Neural cell (in vitro differentiated cells): ENCODE data around the gene IDH3B. TPM values are rescaled to one million over a fixed set of nuclear protein-coding genes. Genes with fewer than 3 reads are reported as not detected.

Experiments
- H2AFZ ChIP-seq: fragments of 200-600, 300-800 bp; sonication (generic), shearing (Covaris generic); 2 replicates; pipeline ENCODE4 v1.6.0; 2014; ENCODE audit warnings: low read depth, mild to moderate bottlenecking, antibody characterized with exemption, low read length, moderate library complexity
- H3F3A ChIP-seq: fragments of 200-600 bp; shearing (Covaris generic); 2 replicates; pipeline ENCODE4 v1.6.1; 2016; ENCODE audit warnings: mild to moderate bottlenecking, moderate library complexity, mixed read lengths, antibody characterized with exemption, low read length; ENCODE audit not compliant: insufficient read depth, poor library complexity, severe bottlenecking
- H3K27ac ChIP-seq: fragments of 200-600, 300-800 bp; sonication (generic), shearing (Covaris generic); 2 replicates; pipeline ENCODE4 v1.5.1; 2014; ENCODE audit warnings: mild to moderate bottlenecking, low read length, moderate library complexity
- H3K27me3 ChIP-seq: fragments of 300-800, 200-600 bp; sonication (generic), shearing (Covaris generic); 2 replicates; pipeline ENCODE4 v1.6.0; 2014; ENCODE audit warnings: mild to moderate bottlenecking, low read depth, low read length, moderate library complexity; ENCODE audit not compliant: insufficient read depth
- H3K36me3 ChIP-seq: fragments of 300-800, 200-600 bp; sonication (generic), shearing (Covaris generic); 2 replicates; pipeline ENCODE4 v1.5.1; 2014; ENCODE audit warnings: mild to moderate bottlenecking, antibody characterized with exemption, low read length, moderate library complexity; ENCODE audit not compliant: insufficient read depth
- H3K4me2 ChIP-seq: fragments of 300-800, 200-600 bp; sonication (generic), shearing (Covaris generic); 2 replicates; pipeline ENCODE4 v1.6.0; 2014; ENCODE audit warnings: mild to moderate bottlenecking, low read length
- H3K4me3 ChIP-seq: fragments of 300-800, 200-600 bp; sonication (generic), shearing (Covaris generic); 2 replicates; pipeline ENCODE4 v1.5.1; 2014; ENCODE audit warnings: mild to moderate bottlenecking, low read length, moderate library complexity
- H3K79me2 ChIP-seq: fragments of 200-600 bp; shearing (Covaris generic); replicated peaks from 2 replicates; pipeline ENCODE4 v1.6.0; 2014; ENCODE audit warnings: mild to moderate bottlenecking, low read length, moderate library complexity; ENCODE audit not compliant: insufficient read depth
- H3K9ac ChIP-seq: fragments of 300-800, 200-600 bp; sonication (generic), shearing (Covaris generic); 2 replicates; pipeline ENCODE4 v1.6.1; 2016; ENCODE audit warnings: mild to moderate bottlenecking, low read length, mixed read lengths
- H3K9me2 ChIP-seq: fragments of 200-600 bp; shearing (Covaris generic); 2 replicates; pipeline ENCODE4 v1.6.1; 2016; ENCODE audit warnings: mild to moderate bottlenecking, low read length, mixed read lengths; ENCODE audit not compliant: insufficient read depth
- H3K9me3 ChIP-seq: fragments of 200-600, 300-800 bp; sonication (generic), shearing (Covaris generic); 2 replicates; pipeline ENCODE4 v1.6.1; 2016; ENCODE audit warnings: mild to moderate bottlenecking, mixed run types, low read length, moderate library complexity, mixed read lengths
- H4K20me1 ChIP-seq: fragments of 200-600 bp; shearing (Covaris generic); 2 replicates; pipeline ENCODE4 v1.6.1; 2016; ENCODE audit warnings: mild to moderate bottlenecking, mixed run types; ENCODE audit not compliant: insufficient read depth
- CTCF ChIP-seq: fragments of 450-650 bp; IDR thresholded peaks from 2 replicates; pipeline ENCODE4 v1.5.1; 2014; ENCODE audit warnings: antibody characterized with exemption, mild to moderate bottlenecking, moderate library complexity; ENCODE audit not compliant: poor library complexity, severe bottlenecking
- EP300 ChIP-seq: fragments of 450-650 bp; conservative IDR thresholded peaks from 2 replicates; pipeline ENCODE4 v1.6.1; 2014; ENCODE audit warnings: antibody characterized with exemption, mild to moderate bottlenecking, moderate library complexity; ENCODE audit not compliant: poor library complexity, severe bottlenecking
- EZH2 ChIP-seq: fragments of 200-600, 300-800 bp; shearing (Covaris generic), sonication (generic); IDR thresholded peaks from 2 replicates; pipeline ENCODE4 v1.6.1; 2014; ENCODE audit warnings: antibody characterized with exemption, low read length, borderline replicate concordance, mild to moderate bottlenecking; ENCODE audit not compliant: insufficient read depth, poor library complexity, severe bottlenecking
- MXI1 ChIP-seq: fragments of 450-650 bp; conservative IDR thresholded peaks from 2 replicates; pipeline ENCODE4 v1.6.1; 2014; ENCODE audit warnings: antibody characterized with exemption, mild to moderate bottlenecking; ENCODE audit not compliant: poor library complexity, severe bottlenecking
- POLR2AphosphoS5 ChIP-seq: IDR thresholded peaks from 2 replicates; pipeline ENCODE4 v1.6.1; 2012
- RAD21 ChIP-seq: fragments of 450-650 bp; conservative IDR thresholded peaks from 2 replicates; pipeline ENCODE4 v1.6.1; 2014; ENCODE audit warnings: antibody characterized with exemption, mild to moderate bottlenecking, moderate library complexity
- REST ChIP-seq: IDR thresholded peaks from 2 replicates; pipeline ENCODE4 v1.6.1; 2012; ENCODE audit warnings: borderline replicate concordance
- SMC3 ChIP-seq: fragments of 450-650 bp; conservative IDR thresholded peaks from 2 replicates; pipeline ENCODE4 v1.6.1; 2014; ENCODE audit warnings: antibody characterized with exemption, mild to moderate bottlenecking, moderate library complexity; ENCODE audit not compliant: poor library complexity
- TAF1 ChIP-seq: IDR thresholded peaks from 2 replicates; pipeline ENCODE4 v1.6.1; 2012; ENCODE audit warnings: low read depth
- polyA plus RNA-seq: library from polyadenylated mRNA; depleted of rRNA; stranded (reverse); fragments of >200 nt; gene quantifications from 2 replicates; pipeline ENCODE4 v1.2.3, GENCODE V29; 2014
- small RNA-seq, 3 experiments: library from RNA; depleted of rRNA; stranded (forward); fragments of <200 nt; gene quantifications; one replicate each; pipeline ENCODE3, GENCODE V24; 2012

The IDH3B gene
- polyA plus RNA-seq, 1 donor from 2014 or later, result 307 TPM

GRCh38 chr20:2610326-2610725, 53.7 kb downstream of the IDH3B start:
- Histone ChIP-seq H3K4me3 (no peak overlapping the region), H3K79me2 (no peaks in the 10 kb centered on the region), H3K9me2 (no peaks in the 10 kb centered on the region), H3K9me3 (no peaks in the 10 kb centered on the region), H3K27me3 (no peaks in the 10 kb centered on the region), H3K27ac (no peak overlapping the region), H3K9ac (no peak overlapping the region), H2AFZ (no peak overlapping the region), H3K4me2 (no peak overlapping the region), H3K36me3 (no peaks in the 10 kb centered on the region), H4K20me1 (no peaks in the 10 kb centered on the region), H3F3A (no peaks in the 10 kb centered on the region)
- TF ChIP-seq REST, result no peak
- TF ChIP-seq MXI1, result no peak
- no peak for TF ChIP-seq RAD21
- no peak for TF ChIP-seq POLR2AphosphoS5
- no peak for TF ChIP-seq SMC3
- TF ChIP-seq EP300, result no peak
- TF ChIP-seq EZH2, result no peak
- no peak for TF ChIP-seq CTCF
- TF ChIP-seq TAF1, result no peak

Small RNAs within 50 kb of the gene (small RNA-seq; reads per million reads assigned to genes)
- 0 reads per million in 3 experiments for gene SNORA51
- 0 reads per million in 3 experiments for gene SNORD110
- gene SNORD56, result 0 reads per million in 3 experiments
- gene SNORD57, result 0 reads per million in 3 experiments
- gene SNORD86, result 0 reads per million in 3 experiments

Other genes with a start within 250 kb of the IDH3B start
- 289 and 335 TPM in 2 replicates for gene SNRPB, start 193.4 kb downstream of the IDH3B start, polyA plus RNA-seq
- gene ZNF343, start 155.3 kb downstream of the IDH3B start, polyA plus RNA-seq, result 10.5 and 14.3 TPM in 2 replicates
- gene TMC2, start 127.6 kb downstream of the IDH3B start, polyA plus RNA-seq, result 0.11 and 0.66 TPM in 2 replicates
- 184 and 188 TPM in 2 replicates for gene NOP56, start 11.6 kb downstream of the IDH3B start, polyA plus RNA-seq
- gene EBF4, start 28.6 kb upstream of the IDH3B start, polyA plus RNA-seq, result 10.3 and 13.2 TPM in 2 replicates
- gene CPXM1, start 136.4 kb upstream of the IDH3B start, polyA plus RNA-seq, result 42.1 and 44.0 TPM in 2 replicates
- not detected in 2 replicates for gene C20orf141, start 150.8 kb upstream of the IDH3B start, polyA plus RNA-seq
- not detected in 2 replicates for gene TMEM239, start 152.1 kb upstream of the IDH3B start, polyA plus RNA-seq
- gene PCED1A, start 176.4 kb upstream of the IDH3B start, polyA plus RNA-seq, result 132 and 156 TPM in 2 replicates
- gene VPS16, start 176.5 kb upstream of the IDH3B start, polyA plus RNA-seq, result 117 and 150 TPM in 2 replicates
- 68.2 and 69.1 TPM in 2 replicates for gene PTPRA, start 209.3 kb upstream of the IDH3B start, polyA plus RNA-seq